HCT116 (cell line): ENCODE results near the gene PCBP3. TPM values are rescaled to one million over a fixed set of nuclear protein-coding genes. Genes with fewer than 3 reads are reported as not detected.

Experiments
- ATAC-seq: fragments of 200-7000 bp; cut with Tn5 transposase; 2 replicates; pipeline ENCODE4 v1.9.1; 2020; ENCODE audit warnings: mild to moderate bottlenecking, moderate library complexity
- BruUV-seq: library from RNA; stranded (reverse); fragments of 400-500 nt; replicated peaks from 2 replicates; lab custom pipeline; 2021; lab: Mats Ljungman, UMichigan
- CTCF ChIA-PET: fragments of 300-600 bp; sonication (Branson Sonifier 250); formaldehyde crosslinking; loops from one replicate; lab custom pipeline; 2021; ENCODE audit warnings: antibody characterized with exemption; lab: Charles Lee
- POLR2A ChIA-PET: fragments of 300-600, 350-600 bp; sonication (Branson Sonifier 250); formaldehyde crosslinking; loops from one replicate; lab custom pipeline; 2021; ENCODE audit warnings: antibody characterized with exemption; lab: Charles Lee
- RAD21 ChIA-PET, 2 experiments: fragments of 300-600 bp; sonication (Branson Sonifier 250); formaldehyde crosslinking; loops; one replicate each; lab custom pipeline; 2023; ENCODE audit warnings: low total read pairs in 2 of 2; ENCODE audit not compliant: uncharacterized antibody in 2 of 2, unreplicated experiment in 2 of 2, low non-redundant PET in 1 of 2; lab: Charles Lee
- DNase-seq: peaks from one replicate; pipeline ENCODE4 v3.0.0-alpha.2; 2010; ENCODE audit warnings: low read depth, low spot score
- H2AFZ ChIP-seq: fragments of 200-600 bp; shearing (Covaris generic), sonication (generic); 2 replicates; pipeline ENCODE4 v1.6.1; 2017; ENCODE audit warnings: low read depth, mixed run types, mixed read lengths, antibody characterized with exemption, low read length; ENCODE audit not compliant: poor library complexity, severe bottlenecking
- H3K27ac ChIP-seq: 2 replicates; pipeline ENCODE4 v1.5.1; 2012; ENCODE audit warnings: low read depth, low read length
- H3K27me3 ChIP-seq: fragments of 200-600 bp; sonication (generic); 2 replicates; pipeline ENCODE4 v1.6.1; 2016; ENCODE audit warnings: mixed run types, low read length, mixed read lengths; ENCODE audit not compliant: insufficient read depth
- H3K36me3 ChIP-seq, 2 experiments: fragments of 200-500 bp in 1 of 2; fragments of 200-600 bp in 1 of 2; sonication (Bioruptor generic) in 1 of 2; sonication (generic) in 1 of 2; 2 replicates each; pipeline versions ENCODE4 v1.5.1 to v1.6.1; 2014 to 2016; ENCODE audit warnings: low read length in 2 of 2, inconsistent platforms in 1 of 2, mixed read lengths in 1 of 2, mixed run types in 1 of 2; ENCODE audit not compliant: insufficient read depth in 2 of 2, control insufficient read depth in 1 of 2
- H3K4me1 ChIP-seq, 2 experiments: fragments of 200-600 bp in 1 of 2; sonication (generic) in 1 of 2; 2 replicates each; pipeline versions ENCODE4 v1.5.1 to v1.6.1; 2012 to 2017; ENCODE audit warnings: low read length in 2 of 2, inconsistent platforms in 1 of 2, mild to moderate bottlenecking in 1 of 2, mixed read lengths in 1 of 2, mixed run types in 1 of 2, moderate library complexity in 1 of 2; ENCODE audit not compliant: insufficient read depth in 2 of 2, control insufficient read depth in 1 of 2
- H3K4me2 ChIP-seq: fragments of 200-600 bp; sonication (generic); 2 replicates; pipeline ENCODE4 v1.6.1; 2017; ENCODE audit warnings: mixed run types, low read length, mixed read lengths
- H3K4me3 ChIP-seq, 2 experiments: fragments of 200-600 bp in 1 of 2; sonication (generic) in 1 of 2; replicated peaks in 1 of 2; 2 replicates each; pipeline ENCODE4 v1.5.1; 2011 to 2016; ENCODE audit warnings: low read length in 2 of 2, control low read depth in 1 of 2, low read depth in 1 of 2, mild to moderate bottlenecking in 1 of 2, mixed read lengths in 1 of 2, mixed run types in 1 of 2
- H3K79me2 ChIP-seq: fragments of 200-600 bp; sonication (generic); 2 replicates; pipeline ENCODE4 v1.6.1; 2017; ENCODE audit warnings: mild to moderate bottlenecking, mixed run types, low read length, moderate library complexity, mixed read lengths; ENCODE audit not compliant: insufficient read depth
- H3K9ac ChIP-seq: fragments of 200-600 bp; sonication (generic); 2 replicates; pipeline ENCODE4 v1.6.1; 2016; ENCODE audit warnings: low read length, mixed read lengths
- H3K9me2 ChIP-seq: fragments of 200-600 bp; sonication (generic), shearing (Covaris generic); 2 replicates; pipeline ENCODE4 v1.6.1; 2017; ENCODE audit warnings: mixed run types, mild to moderate bottlenecking, moderate library complexity; ENCODE audit not compliant: insufficient read depth
- H3K9me3 ChIP-seq, 2 experiments: fragments of 200-500 bp in 1 of 2; fragments of 200-600 bp in 1 of 2; sonication (Bioruptor generic) in 1 of 2; sonication (generic) in 1 of 2; 2 replicates each; pipeline ENCODE4 v1.6.1; 2014 to 2017; ENCODE audit warnings: low read length in 2 of 2, mixed read lengths in 2 of 2, inconsistent platforms in 1 of 2, low read depth in 1 of 2, mild to moderate bottlenecking in 1 of 2, mixed run types in 1 of 2, moderate library complexity in 1 of 2; ENCODE audit not compliant: control insufficient read depth in 1 of 2, insufficient read depth in 1 of 2
- H4K20me1 ChIP-seq: fragments of 200-600 bp; sonication (generic), shearing (Covaris generic); 2 replicates; pipeline ENCODE4 v1.6.1; 2017; ENCODE audit warnings: mixed run types, mild to moderate bottlenecking, moderate library complexity; ENCODE audit not compliant: insufficient read depth
- CTCF ChIP-seq, 3 experiments: fragments of 200-600 bp in 1 of 3; sonication (generic) in 1 of 3; IDR thresholded peaks in 2 of 3; conservative IDR thresholded peaks in 1 of 3; 2 replicates each; pipeline ENCODE4 v1.5.1; 2012 to 2017; ENCODE audit warnings: low read depth in 2 of 3, low read length in 2 of 3, antibody characterized with exemption in 1 of 3, borderline replicate concordance in 1 of 3, control low read depth in 1 of 3, mild to moderate bottlenecking in 1 of 3, mixed read lengths in 1 of 3, mixed run types in 1 of 3, moderate library complexity in 1 of 3; ENCODE audit not compliant: insufficient read depth in 1 of 3
- EGR1 ChIP-seq: IDR thresholded peaks from 2 replicates; pipeline ENCODE4 v1.6.1; 2012; ENCODE audit warnings: low read depth
- FOSL1 ChIP-seq: IDR thresholded peaks from 2 replicates; pipeline ENCODE4 v1.6.1; 2012; ENCODE audit warnings: low read depth
- JUND ChIP-seq: IDR thresholded peaks from 2 replicates; pipeline ENCODE4 v1.6.1; 2012
- MAX ChIP-seq: IDR thresholded peaks from 2 replicates; pipeline ENCODE4 v1.6.1; 2012
- POLR2A ChIP-seq: IDR thresholded peaks from 2 replicates; pipeline ENCODE4 v1.7.0; 2011; ENCODE audit warnings: borderline replicate concordance; ENCODE audit not compliant: insufficient read depth, insufficient read length; ENCODE audit errors: extremely low read depth
- SRF ChIP-seq: IDR thresholded peaks from 2 replicates; pipeline ENCODE4 v1.6.1; 2012; ENCODE audit warnings: low read depth
- TCF7L2 ChIP-seq: IDR thresholded peaks from 2 replicates; pipeline ENCODE4 v1.7.0; 2011; ENCODE audit warnings: borderline replicate concordance, inconsistent platforms; ENCODE audit not compliant: insufficient read depth, insufficient read length; ENCODE audit errors: extremely low read depth
- YY1 ChIP-seq: IDR thresholded peaks from 2 replicates; pipeline ENCODE4 v1.6.1; 2011; ENCODE audit warnings: low read length, low read depth, moderate library complexity, mild to moderate bottlenecking; ENCODE audit not compliant: insufficient replicate concordance; ENCODE audit errors: extremely low read depth
- intact Hi-C: fragments of 100-400 bp; cut with micrococcal nuclease; formaldehyde crosslinking; loops from 2 replicates; pipeline ENCODE4 v1.10.0; 2022
- total RNA-seq: library from RNA; stranded (reverse); gene quantifications from one replicate; pipeline ENCODE4 v1.2.1, GENCODE V29; 2021; ENCODE audit not compliant: unreplicated experiment
- TF ChIP-seq, protein P1 (sequence below): IDR thresholded peaks from 2 replicates; pipeline ENCODE4 v1.6.1; 2012; ENCODE audit warnings: low read depth
- TF ChIP-seq, protein P2 (sequence below): IDR thresholded peaks from 2 replicates; pipeline ENCODE4 v1.6.1; 2012

PCBP3 gene
- total RNA-seq, 1 experiment from 2014 or later = 3.1 TPM

- intact Hi-C loops = no loop called here
- POLR2A ChIA-PET = no interaction called here
- Histone ChIP-seq H3K4me2 (no peak overlapping the region), H3K36me3 (no peaks in the 10 kb centered on the region), H3K27me3 (peaks cover 8% of the 10 kb centered on the region; the same call in 1 of the 2 replicates), H4K20me1 (no peaks in the 10 kb centered on the region), H3K4me1 (no peaks in the 10 kb centered on the region), H3K9me2 (no peaks in the 10 kb centered on the region), H3K9ac (no peak overlapping the region), H2AFZ (no peak overlapping the region), H3K79me2 (no peaks in the 10 kb centered on the region), H3K4me3 (no peak overlapping the region), H3K9me3 (no peaks in the 10 kb centered on the region), H3K27ac (no peak overlapping the region)
- no TSS peak for BruUV-seq
- TF ChIP-seq CTCF (IDR thresholded peaks at IDR 0.05 in 2 of 3, conservative IDR thresholded peaks at IDR 0.05 in 1 of 3; ENCODE audit: borderline replicate concordance in 1 of 3, insufficient read depth in 1 of 3, low read depth in 2 of 3, low read length in 2 of 3) (no peak), MAX (no peak), FOSL1 (no peak), TCF7L2 (no peak), EGR1 (no peak), JUND (no peak), POLR2A (no peak), YY1 (no peak), SRF (no peak)
- TF ChIP-seq, protein P1, sequence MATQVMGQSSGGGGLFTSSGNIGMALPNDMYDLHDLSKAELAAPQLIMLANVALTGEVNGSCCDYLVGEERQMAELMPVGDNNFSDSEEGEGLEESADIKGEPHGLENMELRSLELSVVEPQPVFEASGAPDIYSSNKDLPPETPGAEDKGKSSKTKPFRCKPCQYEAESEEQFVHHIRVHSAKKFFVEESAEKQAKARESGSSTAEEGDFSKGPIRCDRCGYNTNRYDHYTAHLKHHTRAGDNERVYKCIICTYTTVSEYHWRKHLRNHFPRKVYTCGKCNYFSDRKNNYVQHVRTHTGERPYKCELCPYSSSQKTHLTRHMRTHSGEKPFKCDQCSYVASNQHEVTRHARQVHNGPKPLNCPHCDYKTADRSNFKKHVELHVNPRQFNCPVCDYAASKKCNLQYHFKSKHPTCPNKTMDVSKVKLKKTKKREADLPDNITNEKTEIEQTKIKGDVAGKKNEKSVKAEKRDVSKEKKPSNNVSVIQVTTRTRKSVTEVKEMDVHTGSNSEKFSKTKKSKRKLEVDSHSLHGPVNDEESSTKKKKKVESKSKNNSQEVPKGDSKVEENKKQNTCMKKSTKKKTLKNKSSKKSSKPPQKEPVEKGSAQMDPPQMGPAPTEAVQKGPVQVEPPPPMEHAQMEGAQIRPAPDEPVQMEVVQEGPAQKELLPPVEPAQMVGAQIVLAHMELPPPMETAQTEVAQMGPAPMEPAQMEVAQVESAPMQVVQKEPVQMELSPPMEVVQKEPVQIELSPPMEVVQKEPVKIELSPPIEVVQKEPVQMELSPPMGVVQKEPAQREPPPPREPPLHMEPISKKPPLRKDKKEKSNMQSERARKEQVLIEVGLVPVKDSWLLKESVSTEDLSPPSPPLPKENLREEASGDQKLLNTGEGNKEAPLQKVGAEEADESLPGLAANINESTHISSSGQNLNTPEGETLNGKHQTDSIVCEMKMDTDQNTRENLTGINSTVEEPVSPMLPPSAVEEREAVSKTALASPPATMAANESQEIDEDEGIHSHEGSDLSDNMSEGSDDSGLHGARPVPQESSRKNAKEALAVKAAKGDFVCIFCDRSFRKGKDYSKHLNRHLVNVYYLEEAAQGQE = no peak
- TF ChIP-seq, protein P2, sequence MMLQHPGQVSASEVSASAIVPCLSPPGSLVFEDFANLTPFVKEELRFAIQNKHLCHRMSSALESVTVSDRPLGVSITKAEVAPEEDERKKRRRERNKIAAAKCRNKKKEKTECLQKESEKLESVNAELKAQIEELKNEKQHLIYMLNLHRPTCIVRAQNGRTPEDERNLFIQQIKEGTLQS = no peak
- RAD21 ChIA-PET = no interaction called here
- CTCF ChIA-PET = no interaction called here
- DNase-seq (no peak), ATAC-seq (no peak)
Observed at GRCh38 chr21:45792682-45793383, 149.3 kb downstream of the PCBP3 start.
